Cardiac septum (tissue), 1 donor: Measurements from ENCODE around the gene CFAP161. TPM values are rescaled to one million over a fixed set of nuclear protein-coding genes. Genes with fewer than 3 reads are reported as not detected.

Experiments
- total RNA-seq: library from RNA; stranded (reverse); fragmentation: NEBNext Ultra II Directional; extraction: Animal tissue kit (Norgen Biotek cat#: 25700); gene quantifications from one replicate; pipeline ENCODE4 v1.2.1, GENCODE V29; 2021
- donor health status: DM: no; HTN: no; CAD: no.

CFAP161 gene
- total RNA-seq, 1 donor from 2014 or later, result 1.7 TPM

Other genes with a start within 250 kb of the CFAP161 start
- gene MESD, start 144.5 kb upstream of the CFAP161 start, total RNA-seq, result 12.5 TPM
- gene TLNRD1, start 133.3 kb upstream of the CFAP161 start, total RNA-seq, result 7.3 TPM
- gene IL16, start 62.6 kb downstream of the CFAP161 start, total RNA-seq, result 2.5 TPM
- 1.3 TPM for gene STARD5, start 189.9 kb downstream of the CFAP161 start, total RNA-seq
- not detected for gene TMC3, start 239.9 kb downstream of the CFAP161 start, total RNA-seq